Eye (tissue), 1 donor: ENCODE measurements around the gene CASD1.

Source experiments
- DNase-seq: peaks from one replicate; pipeline ENCODE4 v3.0.0-alpha.2; 2015

The CASD1 gene

DNA sequence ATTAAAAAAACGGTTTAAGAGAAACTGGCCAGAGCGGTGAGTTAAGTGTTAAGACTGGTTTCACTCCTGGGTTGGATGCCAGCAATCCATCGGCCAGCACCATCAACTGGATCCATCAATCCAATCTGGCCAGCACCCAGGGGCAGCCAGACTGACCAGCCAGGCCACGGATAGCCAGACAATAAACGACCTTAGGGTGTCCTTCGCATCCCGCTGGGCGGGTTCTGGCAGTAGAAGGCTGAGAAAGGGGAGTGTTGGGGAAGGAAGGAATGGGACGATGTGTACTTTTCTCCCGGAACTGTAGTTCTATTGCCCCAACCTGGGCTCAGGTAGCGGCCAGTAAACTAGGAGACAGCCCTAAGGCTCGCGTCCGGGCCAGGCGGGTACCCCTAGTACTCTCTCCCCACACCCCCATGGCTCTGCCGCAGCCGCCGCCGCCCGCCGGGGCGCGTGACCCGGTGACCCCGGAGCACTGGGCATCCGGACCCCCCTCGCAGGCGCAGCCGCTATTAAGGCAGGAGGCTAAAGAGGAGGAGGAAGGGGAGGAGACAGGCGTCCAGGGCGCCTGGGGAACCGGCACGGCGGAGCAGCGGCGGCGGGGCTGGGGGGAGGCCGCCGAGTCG is at the start of gene CASD1:
TSS of gene CASD1 (plus strand) at position 546 of the 623 bp plus-strand sequence. CDS start 276 bp downstream, outside the sequence.
- peak; percentile 80 for DNase-seq

- no peak for DNase-seq
Measured at GRCh38 chr7:94466516-94466915, 43.1 kb upstream of the CASD1 start.

DNA sequence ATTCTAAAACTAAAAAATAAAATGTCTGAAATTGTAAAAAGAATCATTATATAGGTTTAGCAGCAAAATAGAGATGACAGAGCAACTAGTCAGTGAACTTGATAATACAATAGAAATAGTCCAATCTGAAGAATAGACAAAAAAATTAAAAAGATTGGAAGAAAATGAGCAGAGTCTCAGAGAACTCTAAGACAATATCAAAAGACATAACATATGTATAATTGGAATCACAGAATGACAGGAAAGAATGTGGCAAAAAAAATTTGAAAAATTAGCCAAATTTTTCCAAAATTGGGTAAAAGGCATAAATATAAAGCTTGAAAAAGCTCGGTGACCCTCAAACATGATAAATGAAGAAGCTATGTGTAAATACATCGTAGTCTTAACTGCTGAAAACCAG is 38.0 kb upstream of the CASD1 start:
- DNase-seq: no peak

GRCh38 chr7:94472608-94473007 is 37.0 kb upstream of the CASD1 start:
- no peak for DNase-seq

DNA sequence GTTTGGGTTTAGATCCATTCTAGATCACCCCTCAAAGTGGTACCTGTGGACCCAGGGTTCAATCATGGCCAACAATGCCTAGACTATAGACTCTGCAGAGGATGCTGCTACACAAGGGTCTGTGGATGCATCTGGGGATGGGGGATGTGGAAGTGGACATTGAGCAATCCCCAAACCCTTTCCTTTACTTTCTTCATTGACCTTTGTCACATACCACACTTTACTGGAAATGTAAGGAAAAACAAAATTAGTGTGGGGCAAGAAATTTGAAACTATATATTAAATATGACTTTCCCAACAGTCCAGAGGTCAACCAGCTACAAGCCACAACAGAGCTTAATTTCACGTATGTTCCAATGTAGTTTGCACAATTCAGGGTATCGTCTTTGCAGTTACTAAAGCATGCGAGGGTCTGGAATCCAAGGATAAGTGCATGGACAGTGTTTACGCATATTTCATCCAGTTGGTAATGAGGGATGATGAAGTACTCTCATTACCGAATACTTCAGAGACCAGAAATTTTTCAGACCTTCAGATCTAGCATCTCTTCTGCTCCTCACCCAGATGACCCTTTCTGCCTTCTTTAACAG is 33.3 kb upstream of the CASD1 start:
- no peak for DNase-seq

- no peak for DNase-seq
Measured at GRCh38 chr7:94477878-94478277, 31.7 kb upstream of the CASD1 start.

GRCh38 chr7:94478648-94479214 is 30.9 kb upstream of the CASD1 start:
- DNase-seq: no peak

DNA sequence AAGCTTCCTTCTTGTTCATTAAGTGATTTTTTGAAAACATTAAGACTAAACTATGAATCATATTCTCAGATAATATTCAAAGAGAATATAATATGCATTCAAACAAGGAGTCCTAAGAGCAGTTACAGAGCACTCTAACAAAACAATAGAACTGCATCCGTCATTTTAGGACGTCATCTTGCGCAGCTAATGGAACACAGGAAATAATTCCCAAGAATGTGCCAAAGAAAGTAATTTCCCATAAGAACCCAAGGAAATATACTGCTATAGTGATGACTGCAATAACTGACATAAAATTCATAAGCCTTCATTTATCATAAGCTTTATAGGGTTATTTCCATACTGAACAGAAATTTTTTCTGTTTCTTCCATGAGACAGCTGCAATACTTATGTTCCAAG is 28.3 kb upstream of the CASD1 start:
- DNase-seq: no peak

DNA sequence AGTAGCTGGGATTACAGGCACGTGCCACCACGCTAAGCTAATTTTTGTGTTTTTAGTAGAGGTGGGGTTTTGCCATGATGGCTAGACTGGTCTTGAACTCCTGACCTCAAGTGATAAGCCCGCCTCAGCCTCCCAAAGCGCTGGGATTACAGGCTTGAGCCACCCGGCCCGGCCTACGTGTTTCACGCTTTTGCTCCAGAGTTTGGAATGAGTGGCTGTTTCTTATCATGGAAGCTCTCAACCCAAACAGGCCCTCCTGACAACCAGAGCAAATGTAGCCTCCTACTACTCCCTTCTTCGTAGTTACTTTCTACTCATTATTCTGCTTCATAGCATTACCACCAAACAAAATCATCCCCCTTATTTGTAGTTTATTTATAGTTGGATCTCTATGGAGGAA is 26.8 kb upstream of the CASD1 start:
- no peak for DNase-seq

DNA sequence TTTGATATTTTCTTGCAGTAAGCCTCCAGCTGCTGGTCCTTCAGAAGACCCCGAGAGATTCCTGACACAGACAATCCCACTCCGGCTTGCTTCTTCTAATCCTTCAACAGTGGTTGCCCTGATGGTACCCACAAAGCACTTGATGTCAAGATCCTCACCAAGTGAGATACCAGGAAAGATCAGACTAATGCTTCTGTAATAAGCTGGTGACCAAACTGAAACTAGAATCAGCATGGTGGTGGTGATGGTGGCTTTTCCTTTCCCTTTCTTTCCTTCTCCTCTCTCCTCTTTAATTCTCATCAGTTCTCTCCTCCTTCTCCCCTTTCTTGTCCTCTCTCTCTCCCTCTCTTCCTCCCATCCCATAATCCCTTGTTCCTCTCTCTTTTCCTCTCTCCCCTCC is 25.8 kb upstream of the CASD1 start:
- no peak for DNase-seq

DNA sequence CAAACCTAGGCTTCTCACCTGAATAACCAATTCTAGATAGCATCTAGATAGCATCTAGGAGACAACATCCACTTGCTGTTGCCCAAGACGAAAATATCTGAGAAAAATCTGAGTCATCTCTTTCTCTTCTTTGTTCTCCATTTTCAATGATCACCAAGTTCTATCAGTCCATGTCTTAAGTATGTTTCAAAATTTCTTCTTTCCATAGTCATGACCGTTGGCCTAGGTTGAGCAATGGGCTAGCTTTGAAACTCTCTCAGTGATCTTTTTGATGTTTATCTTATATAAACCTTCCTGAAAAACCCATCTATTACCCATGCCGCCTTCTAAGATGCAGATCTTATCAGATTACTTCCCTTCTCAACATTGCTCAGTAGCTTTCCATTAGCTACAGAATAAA is 23.4 kb upstream of the CASD1 start:
- no peak for DNase-seq

DNA sequence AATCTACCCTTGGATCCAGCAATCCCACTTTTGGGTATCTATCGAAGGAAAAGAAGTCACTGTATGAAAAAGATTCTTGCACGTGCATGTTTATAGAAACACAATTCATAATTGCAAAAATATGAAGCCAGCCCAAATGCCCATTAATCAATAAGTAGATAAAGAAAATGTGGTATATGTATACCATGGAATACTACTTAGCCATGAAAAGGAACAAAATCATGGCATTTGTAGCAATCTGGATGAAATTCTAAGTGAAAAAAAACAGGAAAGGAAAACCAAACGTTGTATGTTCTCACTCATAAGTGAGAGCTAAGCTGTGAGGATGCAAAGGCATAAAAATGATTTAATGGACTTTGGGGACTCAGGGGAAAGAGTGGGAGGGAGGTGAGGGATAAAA is 18.2 kb upstream of the CASD1 start:
- DNase-seq: no peak

DNA sequence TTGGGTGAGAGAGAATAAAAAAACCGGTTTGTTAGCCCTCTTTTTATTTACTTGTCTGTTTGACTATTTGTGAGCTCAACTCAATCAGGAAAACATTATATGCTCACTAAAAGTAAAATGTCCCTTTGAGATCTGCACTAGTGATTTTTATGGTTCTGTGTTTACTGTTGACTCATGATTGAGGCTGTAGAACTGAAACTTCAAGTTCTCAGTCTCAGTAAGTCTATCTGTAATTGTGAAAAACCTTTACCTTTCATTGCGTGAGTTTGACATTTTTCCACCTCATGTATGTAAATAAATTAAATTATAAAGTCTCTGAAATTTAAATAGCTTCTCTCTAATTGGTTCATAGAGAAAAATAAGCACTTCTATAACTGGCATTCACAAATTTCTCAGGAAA is 17.0 kb upstream of the CASD1 start:
- no peak for DNase-seq

DNA sequence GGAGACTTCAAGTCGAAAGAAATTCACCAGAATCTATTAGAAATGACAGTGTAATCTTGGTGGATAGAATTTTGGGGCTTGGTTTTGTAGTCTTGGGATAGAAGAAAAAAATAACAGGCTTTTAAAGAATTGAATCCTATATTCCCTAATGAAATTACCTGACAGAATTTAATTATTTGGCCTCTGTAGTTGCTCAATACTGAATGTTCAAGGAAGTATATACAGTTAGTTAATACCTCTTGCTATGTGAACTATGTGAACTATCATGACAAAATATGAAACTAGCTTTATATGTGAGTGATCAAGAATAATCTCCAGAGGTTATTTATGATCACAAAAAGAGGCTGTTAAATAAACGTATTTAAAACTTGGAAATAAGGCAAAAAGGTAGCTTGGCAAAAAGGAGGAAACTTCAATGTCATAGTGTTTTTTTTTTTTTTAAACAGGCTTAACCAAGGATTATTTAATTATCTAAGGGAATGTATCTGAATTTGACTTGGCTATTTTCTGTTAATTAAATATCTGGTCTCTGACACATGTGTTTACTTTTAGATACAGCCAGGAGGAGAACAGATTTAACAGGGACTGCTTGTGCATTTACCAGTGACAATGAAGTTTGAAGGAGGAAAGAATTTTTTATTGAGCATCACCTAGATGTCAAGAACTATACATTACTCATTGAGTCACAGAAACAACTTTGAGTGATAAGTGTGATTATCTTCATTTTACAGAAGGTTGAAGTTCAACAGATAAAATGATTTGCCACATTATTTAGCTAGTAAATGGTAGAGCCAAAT is 11.5 kb upstream of the CASD1 start:
- no peak for DNase-seq

DNA sequence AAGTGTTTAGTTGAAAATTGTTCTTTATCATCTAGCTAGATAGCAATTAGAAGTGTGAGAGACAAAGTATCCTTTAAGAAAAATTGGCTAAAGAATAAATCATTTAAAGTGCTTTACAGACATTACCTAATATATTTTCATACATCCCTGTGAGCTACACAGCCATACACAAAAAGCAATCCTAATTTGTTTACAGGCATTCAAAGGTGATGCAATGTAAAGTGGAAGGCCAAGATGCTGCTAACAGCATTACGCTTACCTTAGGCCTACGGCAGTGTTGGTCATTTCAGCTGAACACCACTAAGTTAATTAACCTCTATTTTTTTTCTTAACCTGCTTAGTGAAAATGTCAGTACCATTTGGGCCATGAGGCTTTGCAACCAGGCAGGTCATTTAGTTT is 10.7 kb upstream of the CASD1 start:
- no peak for DNase-seq

DNA sequence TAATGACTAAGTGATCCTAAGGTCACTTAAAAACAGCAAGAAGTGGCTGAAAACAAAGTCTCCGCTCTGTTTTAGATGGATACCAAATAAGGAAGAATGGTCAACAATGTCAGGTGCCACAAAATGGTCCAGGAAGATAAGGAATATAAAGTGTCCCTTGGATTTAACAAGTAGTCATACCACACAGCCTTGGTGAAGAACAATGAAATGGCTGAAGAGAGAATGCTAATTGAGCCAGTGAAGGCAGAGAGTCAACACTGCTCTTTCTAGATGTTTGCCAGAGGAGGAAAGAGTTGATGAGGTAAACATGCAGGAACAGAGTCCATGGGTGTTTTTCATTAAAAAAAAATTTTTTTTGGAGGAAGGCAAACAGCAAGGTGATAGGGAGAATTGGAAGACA is 2.1 kb upstream of the CASD1 start:
- DNase-seq: no peak

DNA sequence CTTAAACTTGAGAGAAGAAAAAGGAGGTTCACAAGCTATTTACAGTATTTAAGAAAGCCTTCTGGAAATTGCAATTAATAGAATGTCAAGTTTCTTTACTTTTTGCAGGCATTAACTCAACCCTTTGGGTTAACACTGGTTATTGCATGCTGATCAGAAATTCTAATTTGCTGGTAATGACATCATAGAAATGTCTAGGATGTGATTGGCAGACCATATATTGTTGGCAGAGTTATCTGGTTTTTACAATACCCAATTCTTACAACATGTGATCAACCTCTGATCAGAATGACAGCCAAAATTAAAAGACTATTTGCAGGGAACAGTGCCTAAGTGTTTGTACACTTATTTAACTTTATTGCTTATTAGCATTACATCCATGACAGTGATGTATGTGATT is 1.6 kb upstream of the CASD1 start:
- no peak for DNase-seq

GRCh38 chr7:94509887-94510581 is 425 bp downstream of the CASD1 start:
- peak; percentile 89 for DNase-seq

- DNase-seq: peak; percentile 82
Measured at GRCh38 chr7:94510582-94511496, 1.2 kb downstream of the CASD1 start.

- peak; percentile 9 for DNase-seq
Measured at GRCh38 chr7:94511718-94512117, 2.1 kb downstream of the CASD1 start.

GRCh38 chr7:94512735-94513564 is 3.3 kb downstream of the CASD1 start:
- DNase-seq: no peak
